Spleen (tissue), 11 donors: ENCODE results near the gene BUB1B. TPM values are rescaled to one million over a fixed set of nuclear protein-coding genes. Genes with fewer than 3 reads are reported as not detected.
"Not testable (repeated sequence)": the region's sequence is repeated elsewhere in the genome, so short reads cannot be mapped to it uniquely, and the experiment has no call there.

Source experiments
- DNase-seq: peaks from one replicate; pipeline ENCODE4 v3.0.0-alpha.2; 2020
- H3K27ac ChIP-seq, 8 donors: fragments of 200-600 bp; sonication (generic) in 7 of 8; 1 replicate in 4 of 8; 2 replicates in 4 of 8; pipeline versions ENCODE4 v1.5.0 to v1.8.0; 2016 to 2021; ENCODE audit warnings: inconsistent platforms in 4 of 8, mild to moderate bottlenecking in 4 of 8, moderate library complexity in 1 of 8
- H3K27me3 ChIP-seq, 7 donors: fragments of 200-600 bp; sonication (generic) in 6 of 7; replicated peaks in 1 of 7; 1 replicate in 4 of 7; 2 replicates in 3 of 7; pipeline versions ENCODE4 v1.5.0 to v1.8.0; 2016 to 2021; ENCODE audit warnings: inconsistent platforms in 3 of 7, mild to moderate bottlenecking in 1 of 7
- H3K36me3 ChIP-seq, 6 donors: fragments of 200-600 bp; sonication (generic) in 5 of 6; 1 replicate in 4 of 6; 2 replicates in 2 of 6; pipeline versions ENCODE4 v1.5.0 to v1.8.0; 2016 to 2021; ENCODE audit warnings: inconsistent platforms in 2 of 6
- H3K4me1 ChIP-seq, 6 donors: fragments of 200-600 bp; sonication (generic) in 5 of 6; 1 replicate in 3 of 6; 2 replicates in 3 of 6; pipeline versions ENCODE4 v1.5.0 to v1.8.0; 2016 to 2021; ENCODE audit warnings: inconsistent platforms in 3 of 6
- H3K4me3 ChIP-seq, 8 donors: fragments of 200-600 bp; sonication (generic) in 7 of 8; 1 replicate in 4 of 8; 2 replicates in 4 of 8; pipeline versions ENCODE4 v1.5.0 to v1.8.0; 2016 to 2021; ENCODE audit warnings: inconsistent platforms in 4 of 8, mild to moderate bottlenecking in 4 of 8, moderate library complexity in 2 of 8
- H3K9me3 ChIP-seq, 8 donors: fragments of 200-600 bp; sonication (generic) in 7 of 8; 1 replicate in 4 of 8; 2 replicates in 4 of 8; pipeline versions ENCODE4 v1.5.0 to v1.8.0; 2016 to 2021; ENCODE audit warnings: inconsistent platforms in 4 of 8
- POLR2A ChIP-seq, 3 donors: fragments of 450-650 bp; IDR thresholded peaks; one replicate each; pipeline ENCODE4 v1.5.1; 2017; ENCODE audit warnings: antibody characterized with exemption in 3 of 3, mild to moderate bottlenecking in 1 of 3
- POLR2AphosphoS5 ChIP-seq, 3 donors: sonication (generic); formaldehyde crosslinking; IDR thresholded peaks; one replicate each; pipeline ENCODE4 v1.5.1; 2017; ENCODE audit warnings: antibody characterized with exemption in 3 of 3
- WGBS, 5 donors: extraction: QIAGEN DNeasy Blood & Tissue Kit in 3 of 5; methylation state at CpG; one replicate each; pipeline versions ENCODE4 v1.1.5 to v1.1.7; 2013 to 2018; 5-methylcytosine and 5-hydroxymethylcytosine counted together
- intact Hi-C: fragments of 100-400 bp; cut with DNase I; formaldehyde crosslinking; loops from one replicate; pipeline ENCODE4 v1.15.0; 2023; ENCODE audit warnings: low total_unique reads
- polyA plus RNA-seq, 3 donors: library from polyadenylated mRNA; stranded (reverse); fragments of 200-250 nt; gene quantifications; one replicate each; pipeline ENCODE4 v1.2.1, GENCODE V29; 2013
- total RNA-seq, 7 donors: library from RNA; depleted of rRNA in 3 of 7; stranded (reverse); fragments of >200 nt in 3 of 7; fragmentation: NEBNext Ultra II Directional in 4 of 7; extraction: Animal tissue kit (Norgen Biotek cat#: 25700) in 4 of 7; gene quantifications; one replicate each; pipeline versions ENCODE4 v1.1.0 to v1.2.1, GENCODE V29; 2016 to 2021
- TF ChIP-seq, protein P1 (sequence below), 11 experiments: fragments of 200-600 bp in 7 of 11; fragments of 450-650 bp in 4 of 11; sonication (generic) in 4 of 11; IDR thresholded peaks in 8 of 11; conservative IDR thresholded peaks in 3 of 11; 1 replicate in 7 of 11; 2 replicates in 4 of 11; pipeline versions ENCODE4 v1.4.0 to v1.8.0; 2016 to 2021; ENCODE audit warnings: antibody characterized with exemption in 11 of 11, inconsistent platforms in 4 of 11, mild to moderate bottlenecking in 1 of 11
- donor health status: healthy with polysubstance abuse.
- donor health status: DM: no; HTN: no; CAD: no; lungs with moderate emphysema.
- donor health status: DM: no; HTN: no; CAD: no.
- donor health status: Bipolar disorder and iron deficiency.
- donor health status: healthy.
- donor health status: DM: no; HTN: no; CAD: no.
- donor health status: DM: yes; HTN: yes; CAD: no.

BUB1B gene
- total and polyA plus RNA-seq, 10 donors, result 1.2 to 11.8 (median 6.3) TPM

DNA sequence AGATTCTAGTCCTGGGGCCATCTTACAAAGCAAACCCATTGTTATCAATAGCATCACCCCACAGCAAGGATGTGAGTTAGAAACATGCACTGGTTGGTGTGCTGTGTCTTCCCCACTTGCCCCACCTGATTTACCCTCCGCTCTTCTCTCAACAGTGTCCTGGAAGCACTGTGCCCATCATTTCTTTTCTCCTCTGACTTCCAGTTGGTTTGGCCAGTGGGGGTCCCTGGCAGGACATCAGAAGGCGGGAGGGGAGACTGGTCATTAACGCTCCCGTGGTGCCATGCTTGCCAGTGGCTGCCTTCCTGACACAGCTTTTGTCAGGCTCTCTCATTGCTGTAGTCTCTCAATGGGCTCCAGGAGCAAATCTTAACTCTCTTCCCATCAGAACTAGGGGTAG lies 11.5 kb upstream of the BUB1B start:
- no peaks in the 10 kb centered on the region for H3K27me3 ChIP-seq
- WGBS, 5 donors, result 88 to 96% (median 93%) methylated on average over 4 of the region's 4 CpGs
- no peak overlapping the region for H3K27ac ChIP-seq
- H3K4me3 ChIP-seq, result no peak overlapping the region
- no peaks in the 10 kb centered on the region for H3K9me3 ChIP-seq
- H3K4me1 ChIP-seq, result no peaks in the 10 kb centered on the region
- DNase-seq, result no peak
- H3K36me3 ChIP-seq, result no peaks in the 10 kb centered on the region
- TF ChIP-seq POLR2AphosphoS5 (IDR thresholded peaks at IDR 0.05), result no peak
- no peak for TF ChIP-seq POLR2A (IDR thresholded peaks at IDR 0.05)
- TF ChIP-seq, protein P1, sequence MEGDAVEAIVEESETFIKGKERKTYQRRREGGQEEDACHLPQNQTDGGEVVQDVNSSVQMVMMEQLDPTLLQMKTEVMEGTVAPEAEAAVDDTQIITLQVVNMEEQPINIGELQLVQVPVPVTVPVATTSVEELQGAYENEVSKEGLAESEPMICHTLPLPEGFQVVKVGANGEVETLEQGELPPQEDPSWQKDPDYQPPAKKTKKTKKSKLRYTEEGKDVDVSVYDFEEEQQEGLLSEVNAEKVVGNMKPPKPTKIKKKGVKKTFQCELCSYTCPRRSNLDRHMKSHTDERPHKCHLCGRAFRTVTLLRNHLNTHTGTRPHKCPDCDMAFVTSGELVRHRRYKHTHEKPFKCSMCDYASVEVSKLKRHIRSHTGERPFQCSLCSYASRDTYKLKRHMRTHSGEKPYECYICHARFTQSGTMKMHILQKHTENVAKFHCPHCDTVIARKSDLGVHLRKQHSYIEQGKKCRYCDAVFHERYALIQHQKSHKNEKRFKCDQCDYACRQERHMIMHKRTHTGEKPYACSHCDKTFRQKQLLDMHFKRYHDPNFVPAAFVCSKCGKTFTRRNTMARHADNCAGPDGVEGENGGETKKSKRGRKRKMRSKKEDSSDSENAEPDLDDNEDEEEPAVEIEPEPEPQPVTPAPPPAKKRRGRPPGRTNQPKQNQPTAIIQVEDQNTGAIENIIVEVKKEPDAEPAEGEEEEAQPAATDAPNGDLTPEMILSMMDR (IDR thresholded peaks at IDR 0.05 in 8 of 11, conservative IDR thresholded peaks at IDR 0.05 in 3 of 11), result no peak
- intact Hi-C loops, result no loop called here

DNA sequence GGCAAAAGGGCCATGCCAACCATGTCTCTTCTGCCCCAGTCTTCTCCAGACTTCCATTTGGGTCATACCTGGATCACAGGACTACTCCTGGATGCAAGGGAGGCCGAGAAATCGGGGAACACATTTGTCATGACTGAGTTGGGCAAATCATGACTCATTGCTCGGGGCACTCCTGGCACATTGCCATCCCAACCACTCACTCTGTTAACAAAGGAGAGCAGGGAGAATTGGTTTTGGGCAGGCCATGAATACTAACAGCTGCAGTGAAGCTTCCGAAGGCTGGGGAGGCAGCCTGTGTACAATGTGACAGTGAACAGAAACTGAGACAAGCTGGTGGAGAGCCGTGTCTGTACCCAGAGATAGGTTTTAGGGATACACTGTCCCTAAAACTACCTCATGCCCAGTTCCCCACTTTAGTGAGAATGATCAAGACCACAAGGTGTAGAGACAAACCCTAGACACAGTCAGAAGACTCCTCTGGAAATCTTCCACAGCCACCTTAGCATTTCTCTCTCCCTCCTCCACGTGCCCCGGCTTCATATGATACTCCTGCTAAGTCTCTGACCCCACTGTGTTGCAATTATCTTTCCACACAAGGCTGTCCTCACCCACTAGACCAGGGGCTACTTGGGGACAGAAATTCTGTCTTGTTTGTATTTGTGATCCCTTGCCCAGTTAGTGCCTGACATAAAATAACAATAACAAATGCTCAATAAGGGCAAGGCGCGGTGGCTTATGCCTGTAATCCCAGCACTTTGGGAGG lies 10.5 kb upstream of the BUB1B start:
- Histone ChIP-seq H3K4me3 (no peak overlapping the region), H3K4me1 (no peaks in the 10 kb centered on the region), H3K27ac (no peak overlapping the region), H3K9me3 (no peaks in the 10 kb centered on the region), H3K36me3 (no peaks in the 10 kb centered on the region), H3K27me3 (no peaks in the 10 kb centered on the region)
- DNase-seq, result no peak
- 49 to 70% (median 64%) methylated on average over 9 of the region's 9 CpGs for WGBS, 5 donors
- TF ChIP-seq POLR2A (IDR thresholded peaks at IDR 0.05) (no peak), POLR2AphosphoS5 (IDR thresholded peaks at IDR 0.05) (no peak)
- TF ChIP-seq, protein P1 (IDR thresholded peaks at IDR 0.05 in 8 of 11, conservative IDR thresholded peaks at IDR 0.05 in 3 of 11), result no peak
- intact Hi-C loops, result no loop called here

DNA sequence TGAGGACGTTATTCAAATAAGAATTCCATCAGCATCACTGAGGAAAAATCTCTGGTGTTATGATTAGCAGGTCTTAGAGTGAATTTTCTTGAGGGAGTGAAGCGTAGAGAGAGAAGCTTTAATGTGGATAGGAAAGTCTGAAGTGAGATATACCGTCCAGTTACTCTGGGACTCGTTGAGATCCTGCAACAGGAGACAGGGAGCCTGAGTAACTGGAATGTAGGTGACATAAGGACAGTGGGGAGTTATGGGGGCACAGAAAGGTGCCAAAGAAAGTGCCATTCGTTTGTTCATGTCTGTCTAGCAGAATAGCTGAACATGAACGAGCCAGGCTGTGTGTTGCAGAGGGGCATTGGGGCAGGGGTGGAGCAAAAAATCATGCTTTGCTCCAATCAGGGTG lies 9.4 kb upstream of the BUB1B start:
- Histone ChIP-seq H3K9me3 (no peaks in the 10 kb centered on the region), H3K27me3 (no peaks in the 10 kb centered on the region), H3K4me1 (no peaks in the 10 kb centered on the region), H3K4me3 (no peak overlapping the region), H3K36me3 (no peaks in the 10 kb centered on the region), H3K27ac (no peak overlapping the region)
- TF ChIP-seq, protein P1 (IDR thresholded peaks at IDR 0.05 in 8 of 11, conservative IDR thresholded peaks at IDR 0.05 in 3 of 11), result no peak
- TF ChIP-seq POLR2AphosphoS5 (IDR thresholded peaks at IDR 0.05) (no peak), POLR2A (IDR thresholded peaks at IDR 0.05) (no peak)
- 64 to 84% (median 71%) methylated on average over 6 of the region's 6 CpGs for whole genome bisulfite sequencing, 5 donors
- intact Hi-C loops, result no loop called here
- DNase-seq, result no peak

DNA sequence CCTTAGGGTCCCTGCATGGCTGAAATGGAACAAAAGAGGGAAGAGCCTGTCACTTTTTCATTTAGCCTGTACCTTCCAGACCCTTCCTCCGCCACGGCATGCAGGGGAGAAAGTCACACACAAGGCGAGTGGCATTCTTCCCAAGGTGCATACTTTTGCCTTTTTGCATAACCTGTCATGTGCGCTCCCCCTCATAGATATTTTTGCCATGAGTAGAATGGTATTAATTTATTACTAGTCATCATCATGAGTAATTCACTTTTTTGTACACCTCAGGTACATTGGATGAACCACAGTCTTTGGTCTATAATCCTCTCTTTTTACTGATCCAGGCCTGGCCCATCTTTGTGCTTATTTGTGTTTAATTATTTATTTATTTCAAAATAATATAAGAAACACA lies 8.9 kb upstream of the BUB1B start:
- H3K9me3 ChIP-seq, result no peaks in the 10 kb centered on the region
- intact Hi-C loops, result no loop called here
- no peak for DNase-seq
- no peaks in the 10 kb centered on the region for H3K4me1 ChIP-seq
- no peaks in the 10 kb centered on the region for H3K36me3 ChIP-seq
- no peak overlapping the region for H3K4me3 ChIP-seq
- no peaks in the 10 kb centered on the region for H3K27me3 ChIP-seq
- no peak for TF ChIP-seq POLR2AphosphoS5 (IDR thresholded peaks at IDR 0.05)
- TF ChIP-seq, protein P1 (IDR thresholded peaks at IDR 0.05 in 8 of 11, conservative IDR thresholded peaks at IDR 0.05 in 3 of 11), result no peak
- H3K27ac ChIP-seq, result no peak overlapping the region
- 92 to 98% (median 93%) methylated on average over 4 of the region's 4 CpGs for WGBS, 5 donors

DNA sequence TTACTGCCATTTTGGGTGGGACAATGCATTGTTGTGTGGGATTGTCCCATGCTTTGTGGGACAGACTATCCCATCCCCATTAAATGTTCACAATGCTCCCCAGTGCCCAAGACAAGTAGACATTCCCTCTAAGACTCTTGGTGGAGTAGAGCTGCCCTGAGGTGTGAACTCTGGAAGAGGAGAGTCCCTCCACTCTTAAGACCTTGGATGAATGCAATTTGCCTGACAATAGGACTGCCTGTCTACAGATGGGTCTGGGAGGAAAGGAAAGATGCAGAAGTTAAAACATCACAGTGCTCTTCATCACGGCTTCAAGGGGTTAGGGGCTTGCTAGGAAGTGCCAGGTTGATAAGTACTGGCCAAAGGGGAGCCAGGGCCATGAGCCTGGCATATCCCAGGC lies 6.0 kb upstream of the BUB1B start:
- H3K36me3 ChIP-seq, H3K27me3 ChIP-seq, H3K4me1 ChIP-seq, H3K9me3 ChIP-seq, intact Hi-C loops, DNase-seq, H3K27ac ChIP-seq, H3K4me3 ChIP-seq: not testable (repeated sequence)
- 100% methylated on average over 1 of the region's 1 CpG; no CpG with 5 or more reads in 3 of the 5 donors for WGBS, 5 donors
